Measurements from ENCODE around the gene CACNA2D1. TPM values are rescaled to one million over a fixed set of nuclear protein-coding genes. Genes with fewer than 3 reads are reported as not detected.

CACNA2D1 gene
- total RNA-seq, 4 donors from 2014 or later: 30.6 to 60.0 (median 45.7) TPM

DNA sequence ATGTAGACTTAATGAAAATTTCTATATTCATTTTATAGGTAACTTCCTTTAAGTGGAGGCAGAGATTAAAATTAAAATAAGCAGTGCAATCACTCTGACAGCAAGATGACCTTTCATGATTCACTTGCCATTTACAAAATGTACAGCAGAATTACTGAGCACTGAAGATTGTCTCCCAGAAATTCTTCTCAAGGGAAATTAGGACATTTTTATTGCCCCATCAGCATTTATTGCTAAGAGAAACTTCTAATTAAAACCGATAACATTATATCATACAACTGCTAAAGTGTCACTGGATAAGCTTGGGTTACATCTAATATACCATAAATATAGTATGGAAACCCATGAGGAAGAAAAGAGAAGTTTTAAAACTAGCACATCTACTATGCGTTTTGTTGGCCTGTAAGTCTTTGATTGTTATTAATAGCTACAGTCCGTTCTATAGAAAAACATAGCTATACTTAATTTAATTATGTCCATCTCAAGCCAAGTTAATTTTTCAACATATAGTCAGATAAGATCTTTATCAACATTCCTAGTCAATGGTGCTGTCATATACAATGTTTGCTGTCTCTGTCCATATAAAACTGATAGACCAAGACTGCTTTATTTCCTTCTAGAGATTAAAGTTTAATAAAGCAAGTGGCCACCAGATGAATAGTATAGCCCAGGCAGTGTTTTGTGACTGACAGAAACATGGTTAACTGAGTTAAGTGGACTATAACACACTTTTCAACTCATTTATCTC, 456.7 kb downstream of the CACNA2D1 start:
- no peak overlapping the region for H3K27ac ChIP-seq (replicated peaks in 1 of 4)
- H3K4me3 ChIP-seq: no peak overlapping the region
- no peaks in the 10 kb centered on the region for H3K4me1 ChIP-seq
- H3K27me3 ChIP-seq: no peaks in the 10 kb centered on the region
- no peaks in the 10 kb centered on the region for H3K9me3 ChIP-seq
- intact Hi-C loops (cut with DNase I): no loop called here
- TF ChIP-seq POLR2A (IDR thresholded peaks at IDR 0.05; ENCODE audit: low read depth): no peak
- TF ChIP-seq, protein P1, sequence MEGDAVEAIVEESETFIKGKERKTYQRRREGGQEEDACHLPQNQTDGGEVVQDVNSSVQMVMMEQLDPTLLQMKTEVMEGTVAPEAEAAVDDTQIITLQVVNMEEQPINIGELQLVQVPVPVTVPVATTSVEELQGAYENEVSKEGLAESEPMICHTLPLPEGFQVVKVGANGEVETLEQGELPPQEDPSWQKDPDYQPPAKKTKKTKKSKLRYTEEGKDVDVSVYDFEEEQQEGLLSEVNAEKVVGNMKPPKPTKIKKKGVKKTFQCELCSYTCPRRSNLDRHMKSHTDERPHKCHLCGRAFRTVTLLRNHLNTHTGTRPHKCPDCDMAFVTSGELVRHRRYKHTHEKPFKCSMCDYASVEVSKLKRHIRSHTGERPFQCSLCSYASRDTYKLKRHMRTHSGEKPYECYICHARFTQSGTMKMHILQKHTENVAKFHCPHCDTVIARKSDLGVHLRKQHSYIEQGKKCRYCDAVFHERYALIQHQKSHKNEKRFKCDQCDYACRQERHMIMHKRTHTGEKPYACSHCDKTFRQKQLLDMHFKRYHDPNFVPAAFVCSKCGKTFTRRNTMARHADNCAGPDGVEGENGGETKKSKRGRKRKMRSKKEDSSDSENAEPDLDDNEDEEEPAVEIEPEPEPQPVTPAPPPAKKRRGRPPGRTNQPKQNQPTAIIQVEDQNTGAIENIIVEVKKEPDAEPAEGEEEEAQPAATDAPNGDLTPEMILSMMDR (IDR thresholded peaks at IDR 0.05): no peak
- no peak for TF ChIP-seq EP300 (IDR thresholded peaks at IDR 0.05)
- TF ChIP-seq POLR2AphosphoS5 (IDR thresholded peaks at IDR 0.05): no peak
- DNase-seq (ENCODE audit: extremely low spot score): no peak
- WGBS: 90% methylated on average over 3 of the region's 3 CpGs
- H3K36me3 ChIP-seq: peaks cover 0 to 22% (median 12%) of the 10 kb centered on the region in 4 donors

DNA sequence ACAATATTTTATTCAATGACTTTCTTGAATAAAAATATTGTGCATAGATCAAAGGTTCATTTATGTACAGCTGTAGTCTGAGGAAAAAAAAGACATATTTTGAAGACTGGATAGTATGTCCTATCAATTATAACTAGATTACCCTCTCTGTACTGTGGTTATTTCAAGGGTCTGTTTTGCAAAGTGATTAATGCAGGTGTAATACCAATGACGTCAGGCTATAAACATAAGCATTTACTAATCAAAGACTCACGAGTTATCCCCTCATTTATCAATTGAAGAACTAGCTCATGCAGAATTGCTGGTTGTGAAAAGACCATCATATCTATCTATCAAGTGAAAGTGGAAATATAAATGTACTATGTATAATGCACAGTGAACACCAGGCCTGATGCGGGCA, 460.2 kb downstream of the CACNA2D1 start:
- Histone ChIP-seq H3K9me3 (no peaks in the 10 kb centered on the region), H3K27me3 (no peaks in the 10 kb centered on the region), H3K36me3 (peaks cover 0 to 25% (median 12%) of the 10 kb centered on the region in 4 donors), H3K4me3 (no peak overlapping the region), H3K27ac (replicated peaks in 1 of 4) (no peak overlapping the region), H3K4me1 (no peaks in the 10 kb centered on the region)
- 64% methylated on average over 3 of the region's 3 CpGs for WGBS
- intact Hi-C loops (cut with DNase I): no loop called here
- TF ChIP-seq, protein P1 (IDR thresholded peaks at IDR 0.05): no peak
- no peak for TF ChIP-seq POLR2AphosphoS5 (IDR thresholded peaks at IDR 0.05)
- no peak for TF ChIP-seq EP300 (IDR thresholded peaks at IDR 0.05)
- no peak for TF ChIP-seq POLR2A (IDR thresholded peaks at IDR 0.05; ENCODE audit: low read depth)
- no peak for DNase-seq (ENCODE audit: extremely low spot score)

DNA sequence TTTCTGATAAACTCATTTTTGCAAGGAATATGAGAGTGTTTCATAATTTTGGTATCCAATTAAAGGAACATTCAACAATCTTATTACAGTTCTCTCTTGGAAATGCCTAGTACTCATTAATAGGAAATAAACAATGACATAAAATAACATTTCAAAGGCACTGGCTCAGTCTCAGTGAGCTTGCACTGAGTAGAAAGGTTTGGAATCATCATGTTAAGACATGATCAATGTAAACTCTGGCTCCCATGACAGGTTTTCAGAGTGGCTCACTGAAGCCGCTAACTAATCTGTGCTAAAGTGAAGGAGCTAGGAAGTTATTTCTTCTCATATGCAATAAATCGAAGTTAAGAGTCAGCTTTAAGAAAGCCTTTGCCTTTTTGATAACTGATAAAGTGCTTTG, 470.5 kb downstream of the CACNA2D1 start:
- H3K27ac ChIP-seq (replicated peaks in 1 of 4): no peak overlapping the region
- no peaks in the 10 kb centered on the region for H3K9me3 ChIP-seq
- no peak for TF ChIP-seq POLR2A (IDR thresholded peaks at IDR 0.05; ENCODE audit: low read depth)
- TF ChIP-seq, protein P1 (IDR thresholded peaks at IDR 0.05): no peak
- no peak for TF ChIP-seq POLR2AphosphoS5 (IDR thresholded peaks at IDR 0.05)
- TF ChIP-seq EP300 (IDR thresholded peaks at IDR 0.05): no peak
- intact Hi-C loops (cut with DNase I): no loop called here
- H3K4me3 ChIP-seq: no peak overlapping the region
- DNase-seq (ENCODE audit: extremely low spot score): no peak
- whole genome bisulfite sequencing: 87% methylated on average over 2 of the region's 2 CpGs
- H3K27me3 ChIP-seq: no peaks in the 10 kb centered on the region
- peaks cover 0 to 14% (median 8%) of the 10 kb centered on the region in 4 donors for H3K36me3 ChIP-seq
- H3K4me1 ChIP-seq: peaks cover 0 to 5% (median 2%) of the 10 kb centered on the region in 4 donors

DNA sequence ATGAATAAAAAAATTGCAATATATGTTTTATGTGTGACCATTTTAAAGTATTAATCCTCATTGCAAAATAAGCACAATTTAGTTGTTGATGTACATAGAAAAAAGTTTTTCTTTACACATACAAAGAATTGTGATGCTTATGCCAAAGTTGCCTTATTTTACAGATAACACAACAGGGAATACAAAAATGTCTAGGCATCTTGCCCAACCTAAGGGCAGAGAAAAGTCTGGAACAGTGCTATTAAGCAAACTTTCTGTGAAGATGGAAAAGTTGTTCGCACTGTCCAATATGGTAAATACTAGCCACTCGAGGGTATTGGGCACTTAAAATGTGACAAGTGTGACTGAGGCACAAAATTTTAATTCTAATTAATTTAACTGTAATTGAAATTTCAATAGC, 483.6 kb downstream of the CACNA2D1 start:
- no peaks in the 10 kb centered on the region for H3K27me3 ChIP-seq
- H3K27ac ChIP-seq (replicated peaks in 1 of 4): no peak overlapping the region
- intact Hi-C loops (cut with DNase I): no loop called here
- TF ChIP-seq POLR2A (IDR thresholded peaks at IDR 0.05; ENCODE audit: low read depth) (no peak), POLR2AphosphoS5 (IDR thresholded peaks at IDR 0.05) (no peak), EP300 (IDR thresholded peaks at IDR 0.05) (no peak)
- TF ChIP-seq, protein P1 (IDR thresholded peaks at IDR 0.05): no peak
- no peaks in the 10 kb centered on the region for H3K9me3 ChIP-seq
- 82% methylated on average over 2 of the region's 2 CpGs for WGBS
- H3K4me1 ChIP-seq: no peaks in the 10 kb centered on the region
- peaks cover 0 to 10% (median 6%) of the 10 kb centered on the region in 4 donors for H3K36me3 ChIP-seq
- H3K4me3 ChIP-seq: no peak overlapping the region
- DNase-seq (ENCODE audit: extremely low spot score): no peak
